ENCODE measurements around the gene NCS1. TPM values are rescaled to one million over a fixed set of nuclear protein-coding genes. Genes with fewer than 3 reads are reported as not detected.

NCS1 gene
- total and polyA plus RNA-seq, 2 of the 8 experiments (the other 6 are each of a cell fraction or from before 2014, with no cell fraction given) = 34.7 to 47.6 TPM

DNA sequence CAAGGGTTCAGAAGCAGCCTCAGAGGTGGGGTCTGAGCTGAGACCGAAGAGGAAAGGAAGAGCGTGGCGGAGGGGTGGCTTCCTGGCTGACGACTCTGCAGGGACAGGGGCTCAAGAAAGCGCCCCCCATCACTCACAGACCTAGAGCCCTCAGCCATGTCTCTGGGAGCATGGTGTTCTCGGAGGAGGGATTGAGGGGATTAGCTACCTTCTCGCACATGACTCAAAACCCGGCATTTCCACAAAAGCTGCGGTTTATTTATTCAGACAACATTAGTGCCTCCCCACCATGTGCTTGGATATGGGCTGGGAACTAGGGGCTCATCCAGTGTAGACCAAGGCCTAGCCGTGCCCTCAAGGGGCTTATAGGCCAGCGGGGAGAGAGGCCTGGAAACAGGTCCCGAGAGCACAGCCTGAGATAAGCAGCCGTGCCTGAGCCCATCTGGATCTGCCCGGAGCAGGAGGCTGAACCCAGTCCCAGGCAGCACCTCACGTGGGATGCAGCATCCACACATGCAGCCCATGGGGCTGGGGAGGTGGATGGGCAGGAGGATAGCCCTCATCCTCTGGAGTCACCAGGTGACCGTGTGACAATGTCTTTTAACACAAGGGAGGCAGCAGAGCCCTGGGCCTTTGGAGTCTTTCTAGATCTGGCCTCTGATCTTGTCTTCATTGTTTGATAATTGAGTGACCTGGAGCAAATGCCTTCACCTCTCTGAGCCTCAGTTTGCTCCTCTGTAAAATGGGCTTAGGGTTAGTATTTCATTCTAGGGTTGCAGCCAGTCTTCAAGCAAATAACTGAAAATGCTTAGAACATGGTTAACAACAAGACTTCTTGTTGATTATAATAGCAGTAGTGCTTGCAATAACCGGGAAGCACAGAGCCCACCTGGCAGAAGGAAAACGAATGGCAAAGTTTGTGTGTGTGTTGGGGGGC, 92.5 kb downstream of the NCS1 start (continued):
- TF ChIP-seq, protein P1, sequence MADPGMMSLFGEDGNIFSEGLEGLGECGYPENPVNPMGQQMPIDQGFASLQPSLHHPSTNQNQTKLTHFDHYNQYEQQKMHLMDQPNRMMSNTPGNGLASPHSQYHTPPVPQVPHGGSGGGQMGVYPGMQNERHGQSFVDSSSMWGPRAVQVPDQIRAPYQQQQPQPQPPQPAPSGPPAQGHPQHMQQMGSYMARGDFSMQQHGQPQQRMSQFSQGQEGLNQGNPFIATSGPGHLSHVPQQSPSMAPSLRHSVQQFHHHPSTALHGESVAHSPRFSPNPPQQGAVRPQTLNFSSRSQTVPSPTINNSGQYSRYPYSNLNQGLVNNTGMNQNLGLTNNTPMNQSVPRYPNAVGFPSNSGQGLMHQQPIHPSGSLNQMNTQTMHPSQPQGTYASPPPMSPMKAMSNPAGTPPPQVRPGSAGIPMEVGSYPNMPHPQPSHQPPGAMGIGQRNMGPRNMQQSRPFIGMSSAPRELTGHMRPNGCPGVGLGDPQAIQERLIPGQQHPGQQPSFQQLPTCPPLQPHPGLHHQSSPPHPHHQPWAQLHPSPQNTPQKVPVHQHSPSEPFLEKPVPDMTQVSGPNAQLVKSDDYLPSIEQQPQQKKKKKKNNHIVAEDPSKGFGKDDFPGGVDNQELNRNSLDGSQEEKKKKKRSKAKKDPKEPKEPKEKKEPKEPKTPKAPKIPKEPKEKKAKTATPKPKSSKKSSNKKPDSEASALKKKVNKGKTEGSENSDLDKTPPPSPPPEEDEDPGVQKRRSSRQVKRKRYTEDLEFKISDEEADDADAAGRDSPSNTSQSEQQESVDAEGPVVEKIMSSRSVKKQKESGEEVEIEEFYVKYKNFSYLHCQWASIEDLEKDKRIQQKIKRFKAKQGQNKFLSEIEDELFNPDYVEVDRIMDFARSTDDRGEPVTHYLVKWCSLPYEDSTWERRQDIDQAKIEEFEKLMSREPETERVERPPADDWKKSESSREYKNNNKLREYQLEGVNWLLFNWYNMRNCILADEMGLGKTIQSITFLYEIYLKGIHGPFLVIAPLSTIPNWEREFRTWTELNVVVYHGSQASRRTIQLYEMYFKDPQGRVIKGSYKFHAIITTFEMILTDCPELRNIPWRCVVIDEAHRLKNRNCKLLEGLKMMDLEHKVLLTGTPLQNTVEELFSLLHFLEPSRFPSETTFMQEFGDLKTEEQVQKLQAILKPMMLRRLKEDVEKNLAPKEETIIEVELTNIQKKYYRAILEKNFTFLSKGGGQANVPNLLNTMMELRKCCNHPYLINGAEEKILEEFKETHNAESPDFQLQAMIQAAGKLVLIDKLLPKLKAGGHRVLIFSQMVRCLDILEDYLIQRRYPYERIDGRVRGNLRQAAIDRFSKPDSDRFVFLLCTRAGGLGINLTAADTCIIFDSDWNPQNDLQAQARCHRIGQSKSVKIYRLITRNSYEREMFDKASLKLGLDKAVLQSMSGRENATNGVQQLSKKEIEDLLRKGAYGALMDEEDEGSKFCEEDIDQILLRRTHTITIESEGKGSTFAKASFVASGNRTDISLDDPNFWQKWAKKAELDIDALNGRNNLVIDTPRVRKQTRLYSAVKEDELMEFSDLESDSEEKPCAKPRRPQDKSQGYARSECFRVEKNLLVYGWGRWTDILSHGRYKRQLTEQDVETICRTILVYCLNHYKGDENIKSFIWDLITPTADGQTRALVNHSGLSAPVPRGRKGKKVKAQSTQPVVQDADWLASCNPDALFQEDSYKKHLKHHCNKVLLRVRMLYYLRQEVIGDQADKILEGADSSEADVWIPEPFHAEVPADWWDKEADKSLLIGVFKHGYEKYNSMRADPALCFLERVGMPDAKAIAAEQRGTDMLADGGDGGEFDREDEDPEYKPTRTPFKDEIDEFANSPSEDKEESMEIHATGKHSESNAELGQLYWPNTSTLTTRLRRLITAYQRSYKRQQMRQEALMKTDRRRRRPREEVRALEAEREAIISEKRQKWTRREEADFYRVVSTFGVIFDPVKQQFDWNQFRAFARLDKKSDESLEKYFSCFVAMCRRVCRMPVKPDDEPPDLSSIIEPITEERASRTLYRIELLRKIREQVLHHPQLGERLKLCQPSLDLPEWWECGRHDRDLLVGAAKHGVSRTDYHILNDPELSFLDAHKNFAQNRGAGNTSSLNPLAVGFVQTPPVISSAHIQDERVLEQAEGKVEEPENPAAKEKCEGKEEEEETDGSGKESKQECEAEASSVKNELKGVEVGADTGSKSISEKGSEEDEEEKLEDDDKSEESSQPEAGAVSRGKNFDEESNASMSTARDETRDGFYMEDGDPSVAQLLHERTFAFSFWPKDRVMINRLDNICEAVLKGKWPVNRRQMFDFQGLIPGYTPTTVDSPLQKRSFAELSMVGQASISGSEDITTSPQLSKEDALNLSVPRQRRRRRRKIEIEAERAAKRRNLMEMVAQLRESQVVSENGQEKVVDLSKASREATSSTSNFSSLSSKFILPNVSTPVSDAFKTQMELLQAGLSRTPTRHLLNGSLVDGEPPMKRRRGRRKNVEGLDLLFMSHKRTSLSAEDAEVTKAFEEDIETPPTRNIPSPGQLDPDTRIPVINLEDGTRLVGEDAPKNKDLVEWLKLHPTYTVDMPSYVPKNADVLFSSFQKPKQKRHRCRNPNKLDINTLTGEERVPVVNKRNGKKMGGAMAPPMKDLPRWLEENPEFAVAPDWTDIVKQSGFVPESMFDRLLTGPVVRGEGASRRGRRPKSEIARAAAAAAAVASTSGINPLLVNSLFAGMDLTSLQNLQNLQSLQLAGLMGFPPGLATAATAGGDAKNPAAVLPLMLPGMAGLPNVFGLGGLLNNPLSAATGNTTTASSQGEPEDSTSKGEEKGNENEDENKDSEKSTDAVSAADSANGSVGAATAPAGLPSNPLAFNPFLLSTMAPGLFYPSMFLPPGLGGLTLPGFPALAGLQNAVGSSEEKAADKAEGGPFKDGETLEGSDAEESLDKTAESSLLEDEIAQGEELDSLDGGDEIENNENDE (IDR thresholded peaks at IDR 0.05; ENCODE audit: insufficient replicate concordance, low read length) = no peak
- TF ChIP-seq NRF1 (IDR thresholded peaks at IDR 0.05; ENCODE audit: low read depth, low read length) (no peak), KDM1A (IDR thresholded peaks at IDR 0.05; ENCODE audit: borderline replicate concordance, low read length) (peak; percentile 82)

Measured in H1 (cell line).